ENCODE data around the gene RCSD1.
A peak's percentile ranks its signal among the peaks of the same experiment; 100 is the strongest.

Gene RCSD1

GRCh38 chr1:167638064-167638463 lies 8.0 kb downstream of the RCSD1 start:
- no peak for TF ChIP-seq CTCF (IDR thresholded peaks at IDR 0.05; ENCODE audit: control insufficient read depth, extremely low read depth, insufficient read depth)

GRCh38 chr1:167640051-167640450 lies 10.0 kb downstream of the RCSD1 start:
- TF ChIP-seq CTCF (IDR thresholded peaks at IDR 0.05; ENCODE audit: control insufficient read depth, extremely low read depth, insufficient read depth): no peak
- DNase-seq (ENCODE audit: low read depth): no peak
- H3K4me3 ChIP-seq (ENCODE audit: low read depth, low read length): no peak overlapping the region

More at GRCh38 chr1:167638064-167638463, 8.0 kb downstream of the RCSD1 start:
- no peak overlapping the region for H3K4me3 ChIP-seq (ENCODE audit: low read depth, low read length)
- no peak for DNase-seq (ENCODE audit: low read depth)

- H3K4me3 ChIP-seq (ENCODE audit: low read depth, low read length): no peak overlapping the region
- no peak for DNase-seq (ENCODE audit: low read depth)
- TF ChIP-seq CTCF (IDR thresholded peaks at IDR 0.05; ENCODE audit: control insufficient read depth, extremely low read depth, insufficient read depth): no peak
These were observed 11.9 kb downstream of the RCSD1 start for GRCh38 chr1:167641786-167642500.

GRCh38 chr1:167642501-167642826 lies 12.4 kb downstream of the RCSD1 start:
- H3K4me3 ChIP-seq (ENCODE audit: low read depth, low read length): no peak overlapping the region
- no peak for DNase-seq (ENCODE audit: low read depth)
- no peak for TF ChIP-seq CTCF (IDR thresholded peaks at IDR 0.05; ENCODE audit: control insufficient read depth, extremely low read depth, insufficient read depth)

- no peak overlapping the region for H3K4me3 ChIP-seq (ENCODE audit: low read depth, low read length)
These were observed 13.4 kb downstream of the RCSD1 start for GRCh38 chr1:167643441-167643840.

GRCh38 chr1:167644551-167644950 lies 14.5 kb downstream of the RCSD1 start:
- DNase-seq (ENCODE audit: low read depth): no peak
- no peak for TF ChIP-seq CTCF (IDR thresholded peaks at IDR 0.05; ENCODE audit: control insufficient read depth, extremely low read depth, insufficient read depth)

More at GRCh38 chr1:167643441-167643840, 13.4 kb downstream of the RCSD1 start:
- no peak for TF ChIP-seq CTCF (IDR thresholded peaks at IDR 0.05; ENCODE audit: control insufficient read depth, extremely low read depth, insufficient read depth)
- no peak for DNase-seq (ENCODE audit: low read depth)

GRCh38 chr1:167645140-167645541 lies 15.1 kb downstream of the RCSD1 start:
- DNase-seq (ENCODE audit: low read depth): peak; percentile 93
- H3K4me3 ChIP-seq (ENCODE audit: low read depth, low read length): no peak overlapping the region
- TF ChIP-seq CTCF (IDR thresholded peaks at IDR 0.05; ENCODE audit: control insufficient read depth, extremely low read depth, insufficient read depth): no peak

More at GRCh38 chr1:167644551-167644950, 14.5 kb downstream of the RCSD1 start:
- H3K4me3 ChIP-seq (ENCODE audit: low read depth, low read length): no peak overlapping the region

Data from LNCaP clone FGC (cell line).